Inferior parietal cortex (tissue), 1 donor: Measurements from ENCODE around the gene ANKRD44.

Experiments used
- DNase-seq: peaks from one replicate; pipeline ENCODE4 v3.0.0-alpha.2; 2016; ENCODE audit errors: extremely low spot score

ANKRD44 gene

DNA sequence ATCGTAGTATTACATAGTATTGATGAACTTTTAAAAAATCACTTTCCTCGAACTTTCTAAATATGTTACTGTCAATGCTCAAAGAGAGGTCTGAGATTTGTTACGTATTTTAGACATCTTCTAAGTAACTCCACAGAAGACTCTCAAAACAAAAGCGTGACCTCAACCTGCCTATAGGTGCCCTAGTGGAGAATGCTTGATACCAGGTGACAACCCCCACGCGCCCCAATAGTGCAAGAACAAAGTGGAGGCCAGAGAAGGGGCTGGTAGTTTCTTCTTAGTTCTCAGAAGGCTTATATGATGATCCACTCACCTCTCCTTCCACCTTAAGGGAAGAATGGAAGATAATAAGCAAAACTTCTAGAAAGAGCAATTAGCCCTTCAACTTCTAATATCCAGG lies 102.6 kb downstream of the ANKRD44 start:
- DNase-seq: no peak

DNA sequence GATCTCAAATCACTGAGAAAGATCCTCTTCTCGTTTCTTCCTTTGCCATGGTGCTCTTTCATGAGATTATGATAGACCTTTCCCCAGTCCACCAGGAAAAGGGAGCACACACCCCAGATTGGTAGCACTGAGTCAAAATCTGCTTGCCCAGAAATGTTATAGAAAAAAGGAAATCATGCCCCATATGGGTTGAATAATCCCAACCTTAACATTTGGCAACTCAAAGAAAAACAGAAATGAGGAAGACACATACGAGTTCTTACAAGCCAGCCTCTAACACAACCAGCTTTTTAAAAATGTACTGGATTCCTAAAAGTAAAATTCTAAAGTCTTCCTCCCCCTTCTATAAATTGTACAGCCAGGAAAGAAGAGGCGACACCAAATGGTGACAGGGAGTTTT lies 103.0 kb downstream of the ANKRD44 start:
- DNase-seq: no peak

DNA sequence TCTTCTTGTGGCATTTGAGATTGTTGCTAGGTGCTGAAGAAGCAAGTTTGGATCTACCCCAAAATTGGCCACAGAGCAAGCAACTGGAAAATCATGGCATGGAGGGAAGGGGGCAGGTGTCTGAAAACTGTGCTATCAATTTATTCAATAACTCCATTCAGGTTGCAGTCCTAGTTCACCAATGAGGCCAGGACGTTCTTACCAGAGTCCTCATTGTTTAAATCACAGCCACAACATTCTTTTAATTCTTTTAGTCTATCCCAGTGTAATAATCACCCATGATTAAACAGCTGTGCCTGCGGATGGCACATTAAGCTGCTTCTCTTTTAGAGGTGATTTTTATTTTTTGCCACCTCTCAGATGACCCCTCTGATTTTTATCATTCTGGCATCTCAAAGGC lies 103.5 kb downstream of the ANKRD44 start:
- no peak for DNase-seq

DNA sequence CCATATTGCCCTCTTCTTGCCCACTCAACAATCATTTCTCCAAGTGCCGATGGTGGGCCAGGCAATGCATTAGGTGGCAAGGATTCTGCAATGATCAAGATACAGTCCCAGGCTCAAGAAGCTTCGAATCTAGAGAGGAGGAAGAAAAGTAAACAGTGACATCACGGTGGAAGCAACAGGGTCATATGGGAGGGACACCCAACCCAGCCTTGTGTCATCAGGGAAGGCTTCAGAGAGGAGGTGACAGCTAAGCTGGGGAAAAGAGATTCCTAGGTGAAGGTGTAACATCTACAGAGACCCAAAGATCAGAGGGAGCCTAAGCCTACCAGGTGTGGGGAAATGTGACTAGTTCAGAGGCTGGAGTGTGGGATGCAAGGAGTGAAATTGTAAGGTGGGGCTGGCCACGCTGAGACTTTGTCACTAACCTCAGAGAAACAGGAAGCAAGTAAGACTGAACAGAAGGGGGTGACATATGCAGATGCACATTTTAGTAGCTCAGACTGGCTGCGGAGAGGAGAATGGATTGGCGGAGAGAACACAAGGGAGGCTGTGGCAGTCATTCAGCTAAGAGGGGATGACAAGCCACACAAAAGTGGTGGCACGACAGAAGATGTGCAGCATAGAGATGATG lies 104.9 kb downstream of the ANKRD44 start:
- no peak for DNase-seq

DNA sequence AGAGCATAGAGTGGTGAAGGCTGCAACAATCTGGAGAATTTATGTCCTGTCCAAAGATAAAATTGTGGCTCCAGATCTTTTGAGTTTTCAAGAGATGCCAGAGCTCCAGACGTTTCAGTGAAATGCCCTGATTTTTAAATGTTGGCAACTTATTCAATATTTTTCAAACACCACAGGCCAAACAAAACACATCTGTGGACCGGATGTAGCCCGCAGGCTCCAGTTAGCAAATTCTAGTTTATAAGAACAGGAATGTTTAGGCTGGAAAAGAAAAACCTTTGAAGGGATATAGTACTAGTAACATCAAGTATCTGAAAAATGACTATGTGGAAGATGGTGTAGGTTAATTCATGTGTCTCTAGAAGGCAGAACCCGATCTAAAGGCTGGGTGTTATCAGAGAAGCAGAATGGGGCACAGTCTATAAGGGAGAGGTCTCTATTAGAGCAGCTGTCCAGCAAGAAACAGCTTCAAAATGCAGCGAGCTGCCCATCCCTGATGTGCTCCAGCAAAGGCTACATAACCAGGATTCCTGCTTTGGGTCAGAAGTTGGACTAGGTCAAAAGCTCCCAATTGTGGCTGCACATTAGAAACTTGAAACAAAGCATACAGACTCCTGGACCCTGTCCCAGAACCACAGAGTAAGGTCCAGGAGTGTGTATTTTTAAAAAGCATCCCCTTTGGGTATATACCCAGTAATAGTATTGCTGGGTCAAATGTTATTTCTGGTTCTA lies 105.9 kb downstream of the ANKRD44 start:
- DNase-seq: no peak

DNA sequence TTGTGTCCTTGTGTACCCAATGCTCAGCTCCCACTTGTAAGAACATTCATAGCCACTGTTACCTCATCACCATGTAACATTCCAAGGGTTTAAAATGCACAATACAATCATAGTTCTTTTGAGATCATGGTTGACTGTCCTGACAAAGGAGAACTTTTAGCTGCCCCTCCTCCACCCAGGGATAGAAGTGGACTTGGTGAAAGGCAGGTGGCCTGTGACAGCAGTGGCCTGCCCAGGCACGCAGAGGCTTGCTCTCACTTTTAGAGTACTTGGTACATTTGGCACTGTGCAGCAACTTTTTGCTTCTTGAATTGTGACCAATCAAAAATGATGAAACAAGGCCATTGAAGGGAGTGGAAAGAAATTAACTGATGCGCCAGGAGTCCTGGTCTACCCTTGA lies 108.7 kb downstream of the ANKRD44 start:
- no peak for DNase-seq

DNA sequence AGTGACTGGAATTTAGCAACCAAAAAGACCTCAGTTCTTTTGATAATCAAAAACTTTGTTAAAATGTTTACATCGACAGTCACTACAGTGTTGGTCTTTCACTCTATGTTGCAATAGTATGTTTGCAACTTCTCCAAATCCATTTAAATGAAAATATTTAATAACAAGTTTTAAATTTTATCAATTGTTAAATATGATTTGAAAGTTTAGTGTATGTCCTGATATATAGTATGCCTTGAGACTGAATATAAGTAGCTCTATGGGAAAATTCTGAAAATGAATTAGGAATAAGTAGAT lies 109.9 kb downstream of the ANKRD44 start:
- no peak for DNase-seq

DNA sequence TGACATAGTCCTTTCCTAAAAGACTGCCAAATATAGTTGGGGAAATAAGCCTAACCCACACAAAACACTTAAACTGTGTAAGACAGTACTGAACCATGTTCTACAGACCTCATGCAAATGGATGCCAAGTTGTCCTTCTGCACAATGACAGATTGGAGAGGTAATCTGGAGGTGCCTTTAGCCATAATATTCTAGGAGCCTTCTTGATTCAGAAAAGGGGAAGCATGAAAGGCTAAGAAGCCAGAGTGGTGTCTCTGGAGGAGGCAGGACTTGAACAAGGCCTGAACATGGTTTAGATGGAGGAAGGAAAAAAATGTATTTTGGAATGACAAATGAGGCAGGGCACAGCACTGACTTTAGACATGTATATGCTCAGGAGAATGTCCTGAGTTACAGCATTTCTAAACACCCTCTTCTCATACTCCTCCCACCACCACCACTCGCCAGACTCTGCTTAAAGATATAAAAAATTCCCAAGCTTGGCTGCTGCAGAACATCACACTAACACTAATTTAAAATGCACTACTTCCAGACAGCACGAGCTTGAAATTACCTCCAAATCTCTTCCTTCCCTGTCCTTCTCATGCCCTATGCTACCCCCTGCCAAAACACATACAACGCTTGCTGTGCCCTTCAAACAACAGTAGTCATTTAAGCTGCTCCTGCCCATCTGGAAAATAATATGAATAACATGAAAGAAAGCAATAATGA lies 110.4 kb downstream of the ANKRD44 start:
- DNase-seq: no peak

DNA sequence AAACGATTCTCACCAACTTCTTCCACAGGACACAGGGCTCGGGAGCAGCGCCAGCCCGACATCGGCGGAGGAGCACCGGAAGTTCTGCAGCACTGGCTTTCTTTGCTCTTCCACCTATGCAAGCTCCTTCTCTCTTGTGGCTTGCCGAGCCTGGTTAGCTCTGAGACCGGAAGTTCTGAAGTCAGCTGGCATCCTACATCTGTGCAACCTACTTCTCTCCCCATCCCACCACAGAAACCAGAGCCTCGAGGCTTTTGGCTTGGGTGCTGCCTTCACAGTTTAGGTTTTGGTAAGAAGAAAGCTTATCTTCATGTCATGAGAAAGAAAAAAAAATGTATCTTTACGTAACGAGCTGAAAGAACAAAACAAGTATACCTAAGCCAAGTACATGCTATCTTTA lies 111.7 kb downstream of the ANKRD44 start:
- DNase-seq: peak; percentile 52

DNA sequence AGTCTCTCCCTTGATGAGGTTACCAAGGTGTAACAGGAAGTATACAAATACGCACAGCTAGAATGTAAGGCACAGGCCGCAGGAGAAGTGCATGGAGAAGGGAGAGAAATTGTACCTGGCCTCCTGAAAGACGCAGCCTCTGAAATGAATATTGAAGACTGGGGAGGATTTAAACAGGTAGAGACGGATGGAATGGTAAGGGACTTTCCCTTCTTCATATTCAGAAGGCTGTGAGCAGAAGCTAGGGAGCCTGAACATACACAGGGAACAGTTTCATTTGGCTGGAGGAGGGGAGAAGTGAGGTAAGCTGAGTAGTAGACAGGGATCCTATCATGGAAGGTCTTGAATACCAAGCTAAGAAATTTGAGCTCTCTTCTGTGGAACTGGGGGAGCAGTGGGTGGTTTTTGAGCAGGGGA lies 112.7 kb downstream of the ANKRD44 start:
- DNase-seq: no peak

DNA sequence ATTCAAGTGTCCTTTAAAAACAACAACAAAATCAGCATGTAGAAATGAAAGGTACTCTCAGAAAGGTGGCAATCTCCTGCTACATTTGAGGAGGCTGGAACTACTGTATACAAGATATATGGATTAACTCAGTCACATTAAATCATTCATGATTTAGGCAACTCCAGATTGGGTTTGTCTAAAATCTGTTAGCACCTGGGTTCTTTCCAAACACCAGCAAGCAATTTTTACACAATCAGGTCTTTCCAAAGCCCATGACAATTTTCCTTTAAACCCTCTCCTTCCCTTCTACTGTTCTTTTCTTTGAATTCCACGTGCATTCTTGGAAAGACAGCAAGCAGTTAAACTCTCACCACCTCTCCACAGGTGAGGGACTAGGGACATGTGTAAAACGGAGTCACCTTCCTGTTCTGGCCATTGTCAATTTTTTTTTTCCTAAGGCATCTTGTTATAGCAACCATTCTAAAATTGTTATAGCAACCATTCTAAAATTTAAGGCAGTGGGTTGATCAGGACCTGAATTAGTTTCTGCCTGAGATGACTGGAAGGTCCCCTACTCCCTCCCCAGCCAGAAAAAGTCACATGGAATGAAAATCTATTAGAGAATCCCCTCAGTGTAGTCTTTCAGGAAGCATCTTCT lies 113.9 kb downstream of the ANKRD44 start:
- DNase-seq: no peak

DNA sequence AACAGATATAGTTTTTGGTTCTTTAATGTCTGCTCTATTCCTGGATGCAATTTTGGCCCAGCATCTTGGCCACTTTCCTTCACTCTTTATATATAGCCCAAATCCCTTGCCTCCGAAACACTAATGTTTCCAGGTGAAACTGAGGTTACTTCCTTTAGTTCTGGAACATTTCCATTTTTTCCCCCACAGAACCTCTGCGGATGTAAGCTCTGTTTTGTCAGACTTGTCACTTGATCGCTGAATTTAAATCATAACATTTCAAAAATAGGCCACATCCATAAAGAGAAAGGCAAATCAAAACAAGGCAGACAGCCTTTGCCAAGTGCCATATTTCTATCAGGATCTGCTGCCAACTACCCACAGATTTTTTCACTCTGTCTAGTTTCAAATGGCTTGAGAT lies 115.1 kb downstream of the ANKRD44 start:
- DNase-seq: no peak

DNA sequence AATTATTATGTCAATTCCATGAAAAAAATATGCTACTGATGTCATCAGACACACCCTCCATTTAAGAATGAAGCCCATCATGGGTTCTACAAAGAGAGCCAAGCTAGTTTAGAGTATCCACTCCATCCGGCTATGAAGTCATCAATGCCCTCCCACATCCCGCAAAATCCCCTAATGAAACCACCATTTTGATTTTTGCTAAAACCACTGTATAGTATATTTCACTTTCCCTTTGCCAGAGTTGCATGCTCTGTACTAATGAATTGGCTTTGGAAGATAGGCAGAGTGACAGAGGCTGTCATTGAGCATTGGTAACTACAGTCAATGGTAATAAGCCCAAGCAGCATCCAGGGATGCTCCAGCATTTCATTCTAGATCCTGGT lies 118.6 kb downstream of the ANKRD44 start:
- DNase-seq: no peak

DNA sequence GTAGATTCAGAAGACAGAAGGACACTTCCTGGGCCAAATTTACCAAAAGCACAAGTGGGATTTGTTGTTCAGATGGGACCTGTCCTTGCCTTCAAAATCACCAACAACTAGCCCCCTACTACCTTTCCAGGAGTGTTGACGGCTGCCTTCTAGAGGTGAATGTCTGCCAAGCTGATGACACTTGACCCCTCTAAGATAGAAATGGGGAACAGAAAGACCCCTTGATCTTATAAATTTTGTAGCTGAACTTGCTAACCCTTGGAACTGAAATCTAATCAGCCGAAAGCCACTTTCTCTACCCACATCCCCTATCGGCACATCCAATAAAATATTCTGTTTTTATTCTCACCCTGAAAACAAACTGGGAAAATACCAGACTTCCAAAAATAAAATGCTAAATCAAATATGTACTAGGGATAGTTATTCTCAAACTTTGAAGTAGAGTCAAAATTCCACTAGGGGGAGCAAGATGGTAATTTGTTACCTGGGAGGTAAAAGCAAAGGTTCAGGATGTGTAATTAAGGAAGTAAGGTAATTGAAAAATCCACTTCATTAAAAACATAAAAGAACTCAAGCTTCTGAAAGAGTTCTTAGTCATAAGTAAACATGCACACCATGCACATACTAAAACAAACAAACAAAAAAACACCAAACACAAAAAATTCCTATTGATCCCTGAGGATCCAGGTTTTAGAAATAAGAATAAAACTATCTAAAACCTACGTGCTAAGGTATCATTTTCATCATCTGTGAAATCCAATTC lies 119.2 kb downstream of the ANKRD44 start:
- DNase-seq: peak; percentile 83

DNA sequence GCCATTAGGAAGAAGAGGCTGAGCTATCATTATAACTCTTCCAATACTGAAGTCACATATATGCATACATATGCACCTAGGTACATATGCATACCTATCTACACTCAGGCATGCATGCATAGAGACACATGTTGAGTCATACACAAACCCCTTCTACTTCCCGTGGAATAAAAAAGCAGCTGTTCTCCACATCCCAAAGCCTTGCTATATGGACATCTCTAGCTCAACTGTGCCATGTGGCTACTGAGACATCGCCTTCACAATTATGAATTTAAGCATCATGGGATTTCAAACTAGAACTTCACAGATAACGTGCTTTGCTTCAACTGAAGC lies 120.5 kb downstream of the ANKRD44 start:
- no peak for DNase-seq

DNA sequence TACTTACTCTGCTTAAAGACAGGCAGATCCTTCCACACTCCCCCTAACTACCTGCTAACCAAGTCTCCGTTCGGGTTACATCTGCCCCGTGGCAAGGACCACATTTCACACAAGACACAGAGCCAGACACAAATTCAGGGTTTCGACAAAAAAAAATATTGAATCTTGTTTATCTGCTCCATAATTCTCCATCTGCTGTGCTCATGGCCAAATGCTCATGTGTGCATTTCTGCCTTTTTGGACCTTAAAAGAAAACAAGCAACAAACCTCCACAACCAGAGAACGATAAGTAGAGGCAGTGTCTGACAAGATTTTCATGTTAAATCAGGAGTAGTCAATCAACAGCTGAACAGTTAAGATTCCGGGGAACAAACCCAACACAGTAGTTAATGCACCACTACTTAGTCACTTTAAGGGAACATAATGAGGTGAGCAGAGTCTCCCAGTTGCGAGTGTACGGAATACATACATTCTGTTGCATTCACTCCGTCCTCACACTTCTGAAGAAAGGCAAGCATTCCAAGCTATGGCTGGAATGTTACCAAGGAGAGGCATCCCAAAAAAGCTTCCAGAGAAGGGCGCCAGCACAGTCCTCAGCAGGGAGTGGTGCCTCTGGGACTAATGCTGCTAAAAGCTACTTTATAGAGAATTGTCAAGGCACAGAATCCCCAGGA lies 121.0 kb downstream of the ANKRD44 start:
- no peak for DNase-seq

DNA sequence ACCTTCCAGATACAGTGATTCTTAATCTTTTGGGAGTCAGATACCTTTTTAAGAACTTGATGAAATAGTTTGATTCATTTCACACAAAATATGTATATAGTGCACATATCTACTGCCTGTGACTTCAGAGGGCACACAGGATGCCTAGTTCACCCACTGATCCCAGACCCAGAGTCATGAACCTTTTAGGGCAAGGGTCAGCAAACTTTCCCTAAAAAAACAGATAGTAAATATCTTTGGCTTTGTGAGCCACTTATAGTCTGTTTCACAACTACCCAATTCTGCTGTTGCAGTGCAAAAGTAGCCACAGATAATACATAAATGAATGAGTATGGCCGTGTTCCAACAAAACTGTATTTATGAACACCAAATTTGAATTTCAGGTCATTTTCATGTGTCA lies 124.9 kb downstream of the ANKRD44 start:
- DNase-seq: no peak

DNA sequence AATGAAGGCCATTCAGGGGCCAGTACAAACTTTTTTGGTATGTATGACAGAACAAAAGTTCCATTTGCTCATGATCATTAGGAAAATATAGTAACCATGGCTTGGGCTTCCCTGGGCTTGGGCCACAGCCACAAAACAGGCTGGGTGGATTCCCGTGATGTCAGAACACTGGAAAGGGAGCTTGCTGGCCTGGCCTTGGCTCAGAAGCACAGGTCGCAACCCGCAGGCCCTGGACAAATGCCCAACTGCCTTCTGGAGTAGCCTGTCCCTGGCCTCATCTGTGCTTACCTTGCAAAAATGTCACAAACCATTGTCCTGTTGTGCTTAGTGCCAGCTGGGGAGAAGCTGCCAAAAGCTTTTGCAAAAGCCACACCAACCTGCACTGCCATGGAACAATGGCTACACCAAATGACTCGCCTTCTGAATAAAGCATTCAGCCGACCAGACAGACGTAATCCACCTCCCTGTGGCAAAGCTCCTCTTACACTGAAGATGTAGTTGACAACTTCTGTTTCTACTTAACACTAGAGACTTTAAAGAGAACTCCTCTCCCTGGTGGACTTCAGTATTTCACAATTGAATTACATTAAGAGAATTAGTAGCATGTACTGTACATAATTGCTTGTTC lies 125.5 kb downstream of the ANKRD44 start:
- no peak for DNase-seq

DNA sequence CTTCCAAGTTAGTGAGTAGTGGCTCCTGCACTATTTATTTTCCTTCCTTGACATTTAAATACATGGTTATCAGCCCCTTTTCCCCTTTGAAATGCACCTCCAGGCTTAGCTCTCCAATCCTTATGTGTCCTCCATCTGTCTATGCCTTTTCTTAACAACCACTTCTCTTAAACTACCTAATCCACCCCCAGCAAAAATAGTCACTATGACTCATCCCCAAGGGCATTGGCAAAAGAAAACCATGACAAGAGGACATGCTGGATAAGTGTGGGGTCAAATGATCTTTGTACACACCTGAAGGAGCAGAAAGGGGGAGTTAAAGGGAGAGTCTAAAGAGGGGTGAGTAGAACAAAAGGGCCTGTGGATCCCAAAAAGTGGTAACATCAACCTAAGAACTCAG lies 127.2 kb downstream of the ANKRD44 start:
- no peak for DNase-seq

DNA sequence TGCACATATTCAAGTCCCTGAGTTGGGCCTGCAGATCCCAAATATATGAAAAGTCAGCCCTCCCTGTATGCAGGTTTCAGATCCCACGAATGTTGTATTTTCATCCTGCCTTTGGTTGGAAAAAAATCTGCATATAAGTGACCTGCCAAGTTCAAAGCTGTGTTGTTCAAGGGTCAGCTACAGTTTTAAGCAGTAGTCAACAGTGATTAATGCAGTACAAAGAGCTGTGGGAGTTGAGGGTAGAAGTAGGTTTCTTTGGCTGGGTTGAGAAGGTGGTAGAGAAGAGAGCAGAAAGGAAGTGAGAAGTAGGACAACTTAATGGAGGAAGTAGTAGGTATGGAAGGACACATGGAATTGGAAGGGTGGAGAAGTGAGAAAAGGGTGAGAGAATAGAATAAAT lies 127.9 kb downstream of the ANKRD44 start:
- DNase-seq: no peak

DNA sequence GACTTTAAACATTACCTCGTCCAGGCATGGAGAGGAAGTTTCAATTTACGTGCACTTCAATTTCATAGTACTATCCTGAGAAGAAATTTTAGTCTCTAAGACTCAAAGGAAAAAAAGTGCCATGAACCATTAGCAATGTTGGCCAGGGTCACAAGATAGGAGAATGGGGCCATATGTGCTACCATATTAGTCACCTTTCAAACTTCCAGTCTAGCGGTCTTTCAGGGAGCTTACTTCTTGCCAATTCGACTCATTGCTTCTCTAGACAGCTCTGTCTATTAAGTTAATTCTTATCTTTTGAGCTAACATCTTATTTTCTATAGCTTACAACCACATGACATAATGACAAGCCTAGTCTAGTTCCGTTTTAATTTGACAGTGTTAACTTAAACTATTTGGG lies 129.1 kb downstream of the ANKRD44 start:
- no peak for DNase-seq
